HG02571 (cell line): ENCODE data around the gene SLC6A14.

ENCODE experiments used
- ATAC-seq: cut with Tn5 transposase; IDR thresholded peaks from one replicate; pipeline ENCODE4 v1.9.1; 2021; ENCODE audit warnings: mild to moderate bottlenecking, moderate library complexity; ENCODE audit not compliant: unreplicated experiment

The SLC6A14 gene, protein sequence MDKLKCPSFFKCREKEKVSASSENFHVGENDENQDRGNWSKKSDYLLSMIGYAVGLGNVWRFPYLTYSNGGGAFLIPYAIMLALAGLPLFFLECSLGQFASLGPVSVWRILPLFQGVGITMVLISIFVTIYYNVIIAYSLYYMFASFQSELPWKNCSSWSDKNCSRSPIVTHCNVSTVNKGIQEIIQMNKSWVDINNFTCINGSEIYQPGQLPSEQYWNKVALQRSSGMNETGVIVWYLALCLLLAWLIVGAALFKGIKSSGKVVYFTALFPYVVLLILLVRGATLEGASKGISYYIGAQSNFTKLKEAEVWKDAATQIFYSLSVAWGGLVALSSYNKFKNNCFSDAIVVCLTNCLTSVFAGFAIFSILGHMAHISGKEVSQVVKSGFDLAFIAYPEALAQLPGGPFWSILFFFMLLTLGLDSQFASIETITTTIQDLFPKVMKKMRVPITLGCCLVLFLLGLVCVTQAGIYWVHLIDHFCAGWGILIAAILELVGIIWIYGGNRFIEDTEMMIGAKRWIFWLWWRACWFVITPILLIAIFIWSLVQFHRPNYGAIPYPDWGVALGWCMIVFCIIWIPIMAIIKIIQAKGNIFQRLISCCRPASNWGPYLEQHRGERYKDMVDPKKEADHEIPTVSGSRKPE

DNA sequence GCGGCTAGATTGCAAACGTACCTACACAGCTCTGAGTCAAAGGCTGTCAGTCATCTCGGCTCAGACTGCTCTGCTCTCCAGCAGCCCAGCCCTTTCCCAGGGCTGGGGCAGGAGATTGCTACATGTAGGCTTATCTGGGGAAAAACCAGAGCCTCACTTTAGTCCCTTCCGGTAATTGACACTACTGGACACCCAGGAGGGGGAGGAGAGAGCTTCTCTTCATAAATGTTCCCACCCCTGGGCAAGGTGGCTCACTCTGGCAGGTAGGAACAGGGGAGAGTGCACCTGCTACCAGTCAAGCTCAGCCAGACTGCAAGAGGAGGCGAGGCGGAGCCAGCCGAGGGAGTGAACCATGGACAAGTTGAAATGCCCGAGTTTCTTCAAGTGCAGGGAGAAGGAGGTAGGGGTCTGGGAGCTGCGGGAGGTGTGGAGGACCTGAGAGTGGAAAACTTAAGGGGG lies at the start of gene SLC6A14:
TSS of gene SLC6A14 (plus strand) at position 249 of the 459 bp plus-strand sequence. CDS start at position 353, 104 bp downstream.
- ATAC-seq = no peak

DNA sequence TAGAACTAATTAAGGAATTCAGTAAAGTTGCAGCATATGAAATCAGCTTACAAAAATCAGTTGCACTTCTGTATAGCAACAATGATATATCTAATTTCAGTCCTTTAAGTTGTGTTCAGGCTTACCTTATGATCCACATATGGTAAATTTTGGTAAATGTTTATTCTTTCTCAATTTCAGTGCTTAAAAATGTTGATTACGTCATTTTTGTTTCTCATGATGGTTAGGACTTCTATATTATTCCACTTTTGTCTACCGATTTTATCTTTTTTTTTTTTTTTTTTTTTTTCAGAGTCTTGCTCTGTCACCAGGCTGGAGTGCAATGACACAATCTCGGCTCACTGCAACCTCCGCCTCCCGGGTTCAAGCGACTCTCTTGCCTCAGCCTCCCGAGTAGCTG lies 40.7 kb upstream of the SLC6A14 start:
- ATAC-seq = no peak

DNA sequence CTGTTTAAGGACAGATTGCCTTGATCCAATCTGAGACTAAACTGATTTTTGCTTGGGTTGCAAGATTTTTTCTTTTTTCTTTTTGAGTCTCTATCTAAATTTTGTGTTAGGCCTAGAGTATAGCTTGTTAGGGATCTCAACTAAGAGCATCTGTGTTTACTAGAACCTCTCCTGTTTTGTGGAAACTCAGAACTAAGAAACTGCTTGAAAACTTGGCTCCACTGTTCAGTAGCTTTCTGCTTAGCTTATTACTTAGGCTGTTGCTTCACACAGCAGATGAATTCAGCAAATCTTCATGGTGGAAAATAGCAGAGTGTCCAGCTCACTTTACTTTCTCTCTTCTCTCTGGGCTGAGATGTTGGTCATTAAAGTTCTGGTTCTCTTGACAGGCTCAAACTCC lies 36.7 kb upstream of the SLC6A14 start:
- no peak for ATAC-seq

DNA sequence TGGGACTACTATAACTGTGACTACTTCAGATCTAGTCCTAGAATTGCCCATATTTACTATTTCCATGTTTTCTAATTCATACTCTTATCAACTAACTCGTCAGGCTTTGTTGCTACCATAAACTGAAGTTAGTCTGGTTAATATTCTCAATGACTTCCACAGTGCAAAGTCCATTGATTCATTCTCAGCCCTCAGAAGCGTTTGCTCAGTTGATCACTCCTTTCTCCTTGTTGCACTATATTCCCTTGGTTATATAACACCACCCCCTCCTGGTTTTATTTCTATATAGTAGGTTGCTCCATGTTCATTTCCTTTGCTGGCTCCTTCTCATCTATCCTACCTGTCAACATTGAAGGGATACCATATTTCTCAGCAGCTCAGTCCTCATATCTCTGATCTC lies 27.2 kb upstream of the SLC6A14 start:
- ATAC-seq = no peak

DNA sequence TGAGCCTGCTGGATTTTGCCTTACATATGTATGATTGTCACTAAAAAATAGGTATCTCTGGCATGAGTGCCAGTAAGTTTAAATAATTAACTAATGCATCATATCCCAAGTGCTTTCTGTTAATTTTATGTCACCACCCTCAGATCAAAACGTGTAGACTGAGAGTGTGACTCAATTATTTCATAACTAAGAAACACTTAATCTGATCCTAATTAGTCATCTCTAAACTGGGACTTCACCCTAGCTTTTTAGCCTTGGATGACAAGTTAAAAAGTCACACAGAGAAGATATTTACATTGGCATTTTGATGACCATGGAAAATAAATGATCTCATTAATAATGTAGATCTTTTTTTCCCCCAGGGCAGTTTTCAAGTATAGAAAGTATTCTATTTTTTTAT lies 23.1 kb upstream of the SLC6A14 start:
- ATAC-seq = no peak

DNA sequence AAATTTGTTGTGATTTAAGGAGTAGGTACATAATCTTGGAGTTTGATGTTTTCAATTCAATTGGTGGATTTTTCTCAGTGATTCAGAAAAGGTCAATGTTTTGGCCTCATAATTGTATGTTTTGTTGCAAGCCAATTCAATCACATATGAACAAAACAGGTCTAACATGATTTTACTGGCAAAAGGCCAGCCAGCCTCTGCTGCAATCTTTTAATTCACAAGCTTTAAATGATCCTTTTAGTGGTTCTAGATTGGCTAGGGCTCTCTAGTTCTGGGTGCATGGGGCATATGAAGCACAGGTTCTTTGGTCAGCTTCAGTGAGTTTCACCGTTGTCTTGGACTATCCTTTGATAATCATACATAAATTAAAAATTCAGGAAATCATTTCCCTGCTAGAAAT lies 19.2 kb upstream of the SLC6A14 start:
- no peak for ATAC-seq

DNA sequence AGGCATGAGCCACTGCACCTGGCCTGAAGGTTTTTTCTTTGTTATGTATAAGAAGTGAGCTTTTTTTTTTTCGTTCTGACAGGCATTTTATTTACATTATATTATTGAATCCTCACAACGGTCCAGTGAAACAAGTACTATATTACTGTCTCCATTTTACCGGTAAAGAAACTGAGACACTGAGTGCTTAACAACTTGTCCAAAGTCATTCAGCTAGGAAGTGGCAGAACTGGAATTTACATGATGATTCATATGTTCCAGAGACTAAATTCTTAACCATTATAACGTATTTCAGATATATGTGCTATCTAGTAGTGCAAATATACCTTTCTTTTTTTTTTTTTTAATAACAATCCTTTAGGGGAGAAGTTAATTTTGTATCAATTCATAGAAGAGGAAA lies 18.4 kb upstream of the SLC6A14 start:
- ATAC-seq = no peak

DNA sequence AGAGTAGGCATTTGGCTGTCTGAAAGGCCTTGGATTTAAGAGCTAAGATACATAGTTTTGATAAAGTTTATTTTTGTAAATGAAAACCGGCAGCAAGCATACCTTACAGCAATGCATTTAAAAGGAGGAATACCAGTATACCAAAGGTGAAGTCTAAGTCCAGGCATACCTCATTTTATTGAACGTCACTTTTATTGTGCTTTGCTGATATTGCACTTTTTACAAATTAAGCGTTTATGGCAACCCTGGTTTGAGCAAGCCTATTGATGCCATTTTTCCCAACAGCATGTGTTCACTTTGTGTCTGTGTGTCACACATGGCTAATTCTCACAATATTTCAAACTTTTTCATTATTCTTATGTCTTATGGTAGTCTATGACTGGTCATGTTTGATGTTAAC lies 8.4 kb upstream of the SLC6A14 start:
- no peak for ATAC-seq

DNA sequence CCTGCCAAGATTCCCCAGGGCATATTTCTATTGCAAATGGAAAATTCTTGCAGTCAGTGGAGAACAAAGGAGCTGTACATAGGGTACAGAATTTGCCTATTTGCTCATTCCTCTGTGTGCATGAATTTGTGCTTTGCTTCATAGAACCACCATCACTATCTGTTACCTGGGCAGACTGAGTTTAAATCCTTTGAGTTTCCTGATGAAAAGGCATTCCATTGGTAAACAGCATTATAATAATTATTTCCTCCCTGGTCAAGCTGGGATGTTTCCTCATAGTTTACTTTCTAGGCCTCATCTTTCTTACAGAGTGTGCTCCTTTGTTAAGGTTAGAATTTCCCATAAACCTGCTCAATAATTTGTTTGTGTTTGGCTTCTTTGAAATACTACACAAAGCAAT lies 809 bp upstream of the SLC6A14 start:
- no peak for ATAC-seq

DNA sequence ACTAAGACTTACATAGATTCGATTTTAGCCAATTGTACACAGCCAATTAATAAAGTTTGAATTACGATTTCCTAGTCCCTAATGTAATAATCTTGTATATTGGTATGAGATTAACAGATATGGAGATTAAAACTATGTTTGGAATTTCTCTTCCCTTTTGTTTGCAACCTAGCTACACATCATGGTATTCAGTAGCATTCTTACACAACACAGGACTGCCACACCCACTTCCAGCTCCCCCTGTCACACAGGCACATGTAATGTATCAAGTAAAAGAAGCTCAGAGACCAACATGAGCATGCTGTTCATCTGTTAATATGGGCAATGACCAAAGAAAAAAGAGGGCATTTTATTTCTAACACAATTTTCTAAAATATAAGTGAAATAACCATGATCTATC lies 12.8 kb downstream of the SLC6A14 start:
- ATAC-seq = no peak

DNA sequence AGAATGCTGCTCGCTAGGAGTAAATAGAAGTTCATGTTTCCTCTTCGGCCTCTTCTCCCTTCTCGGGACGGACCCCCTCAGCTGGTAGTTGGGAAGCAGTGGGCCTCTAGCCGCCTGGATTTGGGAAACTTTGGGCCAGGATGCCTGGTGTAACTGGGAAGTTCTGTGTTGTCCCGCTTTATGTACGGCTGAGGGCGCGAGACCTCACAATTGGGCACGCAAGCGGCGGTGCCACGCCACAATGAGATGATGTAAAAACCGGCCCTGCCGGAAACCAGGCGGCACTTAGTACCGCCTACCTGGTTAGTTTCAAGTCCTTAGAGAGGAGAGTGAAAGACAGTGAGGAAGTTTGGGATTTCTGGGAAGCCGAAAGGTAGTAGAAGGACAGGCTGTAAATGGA lies 26.4 kb downstream of the SLC6A14 start, which contains the start of gene CT83:
TSS of gene CT83 (minus strand) at position 155 of the 400 bp plus-strand sequence. CDS start at position 35, 120 bp downstream.
- no peak for ATAC-seq

DNA sequence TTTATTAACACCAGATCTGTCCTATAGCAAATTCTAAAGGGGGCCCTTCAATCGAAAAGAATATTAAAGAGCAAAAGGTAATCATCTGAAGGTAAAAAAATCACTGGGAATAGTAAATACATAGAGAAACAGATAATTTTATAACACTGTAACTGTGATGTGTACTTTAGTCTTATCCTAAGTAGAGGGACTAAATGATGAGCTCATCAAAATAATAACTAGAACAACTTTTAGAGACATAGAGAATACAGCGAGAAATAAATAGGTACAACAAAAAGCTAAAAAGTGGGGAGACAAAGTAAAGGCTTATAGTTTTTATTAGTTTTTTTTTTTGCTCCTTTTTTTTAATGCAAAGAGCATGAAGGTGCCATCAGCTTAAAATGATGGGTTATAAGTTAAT lies 43.7 kb downstream of the SLC6A14 start:
- ATAC-seq = no peak

DNA sequence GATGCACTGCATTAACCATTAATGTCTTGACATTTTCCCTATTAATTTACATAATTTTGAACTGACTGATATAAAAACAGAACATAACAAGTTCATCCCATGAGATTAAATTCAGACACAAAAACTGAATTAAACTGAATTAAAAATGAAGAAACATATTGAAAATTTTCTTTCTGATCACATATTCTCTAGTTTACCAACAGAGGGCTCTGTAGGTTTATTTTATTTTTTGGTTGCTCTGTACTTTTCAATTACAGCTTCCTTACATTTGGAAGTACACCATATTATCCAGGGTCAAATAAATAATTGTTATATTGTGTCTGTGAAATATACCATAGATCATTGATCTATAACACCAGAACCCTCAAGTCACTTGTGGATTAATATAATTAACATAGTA lies 53.7 kb downstream of the SLC6A14 start:
- no peak for ATAC-seq

DNA sequence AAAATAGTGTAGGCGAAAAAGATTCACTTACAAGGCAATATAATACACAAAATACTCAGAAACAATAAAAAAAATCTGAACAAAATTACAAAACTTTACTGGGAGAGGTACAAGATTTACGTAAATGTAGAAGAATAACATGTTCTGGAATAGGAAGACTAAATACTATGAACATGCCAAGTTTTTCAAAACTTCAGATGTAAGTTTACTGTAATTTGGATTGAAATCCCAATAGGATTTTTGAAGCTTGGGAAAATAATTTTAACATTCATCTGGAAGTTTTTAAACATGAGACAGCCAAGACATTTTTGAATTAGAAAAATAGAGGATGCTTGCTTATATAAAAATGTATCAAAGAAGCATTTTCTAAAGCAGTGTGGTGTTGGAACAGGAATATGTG lies 56.9 kb downstream of the SLC6A14 start:
- ATAC-seq = no peak

DNA sequence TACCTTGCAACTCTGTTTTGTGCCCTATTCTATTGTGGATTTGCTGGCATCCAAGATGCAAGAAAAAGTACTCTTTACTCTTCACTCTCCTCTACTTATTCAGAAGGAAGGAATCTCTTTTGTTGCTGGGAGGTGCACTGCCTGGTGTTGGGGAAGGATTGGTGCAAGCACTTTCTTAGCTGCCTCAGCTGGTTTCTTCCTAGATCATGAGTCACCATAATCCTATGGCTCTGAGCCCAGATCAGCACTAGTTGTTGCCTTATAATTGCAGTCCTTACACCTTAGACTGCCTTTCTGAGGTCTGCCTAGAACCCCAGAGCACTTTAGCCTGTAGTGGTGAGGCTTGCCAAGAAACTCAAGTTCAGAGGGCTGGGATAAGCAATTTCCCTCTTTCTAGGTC lies 63.4 kb downstream of the SLC6A14 start:
- no peak for ATAC-seq
